DMS53 treated with DMSO at 0.1 percent for 48 hours (cell line): ENCODE measurements around the gene TCP1.
"Not testable (repeated sequence)": the region's sequence is repeated elsewhere in the genome, so short reads cannot be mapped to it uniquely, and the experiment has no call there.

Experiments
- DNase-seq: peaks from one replicate; lab custom pipeline; 2025; ENCODE audit not compliant: unreplicated experiment; lab: John Stamatoyannopoulos, UW

TCP1 gene

GRCh38 chr6:159789377-159790148 lies at the start of gene TCP1:
Gene TCP1, minus strand, starts transcription at chr6:159789602. Its CDS starts 134 bp downstream, at chr6:159789468.
- peak; percentile 92 for DNase-seq

- no peak for DNase-seq
Measured at GRCh38 chr6:159838020-159838744, 48.8 kb upstream of the TCP1 start.

- DNase-seq = no peak
Measured at GRCh38 chr6:159837511-159837910, 48.1 kb upstream of the TCP1 start.

- DNase-seq = no peak
Measured at GRCh38 chr6:159836718-159837490, 47.5 kb upstream of the TCP1 start.

GRCh38 chr6:159833997-159834603 lies 44.7 kb upstream of the TCP1 start:
- DNase-seq = no peak

GRCh38 chr6:159833556-159833955 lies 44.2 kb upstream of the TCP1 start:
- no peak for DNase-seq

DNA sequence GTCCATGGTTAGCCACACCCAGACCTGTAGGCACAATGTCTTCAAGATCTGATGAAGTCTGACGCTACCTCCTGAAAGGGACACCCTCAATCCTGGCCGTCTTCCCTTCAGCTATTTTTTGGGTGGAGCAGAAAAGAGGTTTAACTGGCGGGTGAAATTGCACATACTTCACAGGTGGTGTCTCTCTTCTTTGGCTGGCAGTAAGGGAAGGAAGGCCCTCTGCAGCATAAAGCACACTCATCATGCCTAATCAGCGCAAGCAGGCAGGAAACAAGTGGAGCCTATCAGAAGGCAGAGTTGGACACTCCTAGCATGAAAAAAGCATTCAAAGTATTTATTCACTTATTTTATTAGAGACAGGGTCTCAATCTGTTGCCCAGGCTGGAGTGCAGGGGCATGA lies 43.5 kb upstream of the TCP1 start:
- no peak for DNase-seq

- DNase-seq = no peak
Measured at GRCh38 chr6:159831373-159831679, 41.9 kb upstream of the TCP1 start.

GRCh38 chr6:159830501-159831372 lies 41.3 kb upstream of the TCP1 start:
- DNase-seq = no peak

DNA sequence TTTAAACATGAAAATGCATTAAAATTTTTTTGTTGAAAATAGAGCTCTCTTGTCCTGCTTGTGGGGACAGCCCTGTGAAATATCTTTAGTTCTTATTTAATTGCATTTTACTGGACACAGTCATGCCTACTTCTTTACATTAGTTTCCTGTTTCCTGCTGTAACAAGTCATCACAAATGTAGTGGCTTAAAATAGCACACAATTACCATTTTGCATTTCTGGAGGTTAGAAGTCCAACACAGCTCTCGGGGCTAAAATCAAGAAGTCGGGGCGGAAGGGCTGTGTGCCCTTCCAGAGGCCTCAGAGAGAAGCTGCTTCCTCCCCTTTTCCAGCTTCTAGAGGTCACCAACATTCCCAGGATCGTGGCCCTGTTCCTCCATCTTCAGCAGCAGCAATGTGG lies 40.1 kb upstream of the TCP1 start:
- DNase-seq = no peak

DNA sequence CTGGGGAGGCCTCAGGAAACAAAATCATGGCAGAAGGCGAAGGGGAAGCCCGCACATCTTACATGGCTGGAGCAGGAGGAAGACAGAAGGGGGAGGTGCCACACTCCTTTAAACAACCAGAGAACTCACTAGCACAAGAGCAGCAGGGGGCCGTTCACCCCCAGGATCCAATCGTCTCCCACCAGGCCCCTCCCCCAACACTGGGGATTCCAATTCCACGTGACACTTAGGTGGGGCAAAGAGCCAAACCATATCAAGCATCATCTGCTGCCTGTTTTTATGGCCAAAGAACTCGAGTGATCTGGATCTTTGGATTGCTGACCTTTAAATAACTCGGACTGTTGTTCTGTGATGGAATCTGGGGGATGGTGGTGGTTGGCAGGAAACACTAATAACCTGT lies 38.7 kb upstream of the TCP1 start:
- DNase-seq = no peak

DNA sequence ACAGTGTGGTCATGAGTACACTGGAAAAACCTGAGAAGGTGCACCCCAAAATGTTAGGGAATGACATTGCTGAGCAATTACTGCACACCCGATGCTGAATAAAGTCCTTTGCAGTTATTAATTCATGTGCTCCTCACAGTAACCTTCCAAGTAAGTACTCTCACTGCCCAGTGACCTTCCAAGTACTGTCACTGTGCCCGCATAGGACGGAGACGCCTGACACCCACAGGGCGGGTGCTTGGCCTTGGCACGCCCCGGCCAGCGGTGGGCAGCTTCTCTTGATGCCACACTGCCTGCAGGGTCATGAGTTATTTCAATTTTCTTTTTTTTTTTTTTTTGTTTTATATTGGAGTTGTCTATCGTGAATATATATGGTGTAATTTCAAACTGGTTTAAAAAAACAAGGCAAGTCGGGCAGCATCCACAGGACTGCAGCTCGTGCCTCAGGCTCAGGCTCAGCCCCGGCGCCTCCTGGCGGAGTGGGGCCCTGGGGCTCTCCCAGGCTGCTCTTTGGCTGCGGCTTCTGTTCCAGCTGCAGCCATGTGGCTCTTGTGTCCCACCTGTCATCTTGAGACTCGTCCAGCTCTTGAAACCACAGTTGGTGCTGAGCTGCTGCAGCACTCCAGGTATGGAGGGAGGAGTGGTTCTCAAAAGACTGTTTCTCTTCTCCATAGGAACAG lies 37.7 kb upstream of the TCP1 start:
- no peak for DNase-seq

GRCh38 chr6:159826004-159826403 lies 36.6 kb upstream of the TCP1 start:
- no peak for DNase-seq

- not testable (repeated sequence) for DNase-seq
Measured at GRCh38 chr6:159824690-159825089, 35.3 kb upstream of the TCP1 start.

DNA sequence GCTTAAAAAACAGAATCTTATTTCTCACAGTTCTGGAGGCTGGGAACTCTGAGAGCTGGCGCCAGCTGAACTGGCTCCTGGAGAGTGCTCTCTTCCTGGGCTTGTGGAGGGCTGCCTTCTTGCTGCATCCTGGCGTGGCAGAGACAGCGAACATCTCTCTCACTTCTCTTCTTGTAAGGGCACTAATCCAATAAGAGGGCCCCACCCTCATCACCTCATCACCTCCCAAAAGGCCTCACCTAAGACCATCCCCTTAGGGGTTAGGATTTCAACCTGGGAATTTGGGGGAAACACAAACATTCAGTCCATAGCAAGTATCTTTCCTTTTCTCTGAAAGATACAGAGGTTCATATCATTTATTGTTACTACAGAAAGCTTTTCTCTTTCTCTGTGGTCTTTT lies 34.6 kb upstream of the TCP1 start:
- no peak for DNase-seq

- no peak for DNase-seq
Measured at GRCh38 chr6:159821726-159822125, 32.3 kb upstream of the TCP1 start.

DNA sequence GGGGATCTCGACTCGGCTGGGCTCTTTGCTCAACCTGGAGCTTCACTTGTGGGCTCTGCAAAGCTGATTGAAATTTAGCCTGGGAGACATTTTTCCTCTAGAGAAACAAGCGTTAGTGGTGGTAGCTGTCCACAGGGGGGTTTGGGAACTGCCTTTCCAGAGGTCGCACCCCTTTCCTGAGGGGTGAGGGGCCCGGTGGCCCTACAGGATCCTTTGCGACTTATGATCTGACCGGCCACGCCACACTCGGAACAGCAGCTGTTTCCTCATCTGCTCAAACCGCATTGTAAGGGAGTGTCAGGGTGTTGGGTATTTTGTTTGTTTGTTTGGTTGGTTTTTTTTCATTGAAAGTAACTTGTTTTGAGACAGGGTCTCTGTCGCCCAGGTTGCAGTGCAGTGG lies 31.7 kb upstream of the TCP1 start:
- DNase-seq = no peak

GRCh38 chr6:159819932-159820640 lies 30.7 kb upstream of the TCP1 start:
- peak; percentile 58 for DNase-seq

GRCh38 chr6:159819098-159819497 lies 29.7 kb upstream of the TCP1 start:
- no peak for DNase-seq
